Upper lobe of left lung (tissue), 4 donors: Measurements from ENCODE around the gene SPSB1.

Experiments
- CTCF ChIP-seq, 6 experiments: fragments of 450-650 bp in 4 of 6; fragments of 200-600 bp in 2 of 6; sonication (generic) in 2 of 6; IDR thresholded peaks; one replicate each; pipeline ENCODE4 v1.5.1; 2016 to 2019; ENCODE audit warnings: antibody characterized with exemption in 6 of 6
- EP300 ChIP-seq, 4 donors: sonication (generic); formaldehyde crosslinking; IDR thresholded peaks; one replicate each; pipeline ENCODE4 v1.5.1; 2017; ENCODE audit warnings: antibody characterized with exemption in 4 of 4, control low read depth in 2 of 4

GRCh38 chr1:9402256-9402616, 109.5 kb downstream of the SPSB1 start:
- TF ChIP-seq CTCF (IDR thresholded peaks at IDR 0.05) (no peak), EP300 (IDR thresholded peaks at IDR 0.05) (no peak)
